ENCODE measurements around the gene SLC38A3. TPM values are rescaled to one million over a fixed set of nuclear protein-coding genes. Genes with fewer than 3 reads are reported as not detected.

Gene SLC38A3
- total RNA-seq, 1 donor from 2014 or later, result not detected

- no peak for DNase-seq (ENCODE audit: low spot score in 2 of 2)
- Histone ChIP-seq H3K36me3 (peaks cover 5 to 10% of the 10 kb centered on the region in 2 donors), H3K9me3 (no peaks in the 10 kb centered on the region), H3K4me3 (peak overlapping the region; percentile 96 to 97), H3K27ac (peak overlapping the region; percentile 92 to 95), H3K27me3 (no peaks in the 10 kb centered on the region), H3K4me1 (peaks cover 27 to 30% of the 10 kb centered on the region in 2 donors)
- intact Hi-C loops (cut with DNase I), result no loop called here
- TF ChIP-seq CTCF (IDR thresholded peaks at IDR 0.05), result no peak
Measured at GRCh38 chr3:50236484-50237132, 31.5 kb downstream of the SLC38A3 start.

DNA sequence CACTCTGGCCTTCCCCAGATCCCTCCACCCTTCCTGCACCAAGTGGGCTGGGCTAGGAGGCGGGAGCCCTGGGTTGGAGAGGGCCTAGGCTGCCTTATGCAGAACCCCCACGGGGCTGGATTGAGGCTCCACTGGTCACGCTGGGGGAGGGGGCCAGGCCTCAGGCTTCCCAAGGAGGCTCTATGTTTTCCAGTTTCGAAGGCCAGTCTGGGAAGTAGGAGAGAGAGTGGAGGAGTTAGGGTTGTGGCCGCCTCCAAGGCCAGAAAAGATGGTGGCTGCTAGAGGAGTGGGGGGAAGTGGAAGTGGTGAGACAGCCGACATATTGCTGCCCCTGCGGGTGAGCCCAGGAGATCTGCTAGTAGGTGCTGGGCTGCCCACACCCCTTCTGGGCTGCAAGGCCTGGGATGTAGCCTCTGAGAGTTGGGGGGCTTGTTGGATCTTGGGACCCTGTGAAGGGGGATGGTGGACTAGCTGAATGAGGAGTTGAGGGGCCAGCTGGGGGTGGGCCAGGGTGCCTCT lies 32.1 kb downstream of the SLC38A3 start:
- peak overlapping the region; percentile 92 to 95 for H3K27ac ChIP-seq
- DNase-seq (ENCODE audit: low spot score in 2 of 2), result no peak
- no peaks in the 10 kb centered on the region for H3K27me3 ChIP-seq
- no peaks in the 10 kb centered on the region for H3K9me3 ChIP-seq
- intact Hi-C loops (cut with DNase I), result no loop called here
- H3K4me3 ChIP-seq, result peak overlapping the region; percentile 96 to 97
- peaks cover 30 to 36% of the 10 kb centered on the region in 2 donors for H3K4me1 ChIP-seq
- peaks cover 8 to 10% of the 10 kb centered on the region in 2 donors for H3K36me3 ChIP-seq
- no peak for TF ChIP-seq CTCF (IDR thresholded peaks at IDR 0.05)

- intact Hi-C loops (cut with DNase I), result loop anchor here (1.0 to 2.0 kb wide), 2 partner anchors 8 to 27 kb away; no protein-coding TSS in a partner anchor
- DNase-seq (ENCODE audit: low spot score in 2 of 2), result peak; percentile 72 to 96
- H3K4me1 ChIP-seq, result peaks cover 33 to 44% of the 10 kb centered on the region in 2 donors
Measured at GRCh38 chr3:50237754-50238548, 32.9 kb downstream of the SLC38A3 start.

GRCh38 chr3:50238549-50239026 lies 33.5 kb downstream of the SLC38A3 start:
- peak; percentile 66 to 93 for DNase-seq (ENCODE audit: low spot score in 2 of 2)

More at GRCh38 chr3:50237754-50238548, 32.9 kb downstream of the SLC38A3 start:
- Histone ChIP-seq H3K27ac (peak overlapping the region; percentile 92 to 95), H3K4me3 (peak overlapping the region; percentile 96 to 97), H3K27me3 (no peaks in the 10 kb centered on the region), H3K9me3 (no peaks in the 10 kb centered on the region), H3K36me3 (peaks cover 9 to 10% of the 10 kb centered on the region in 2 donors)
- TF ChIP-seq CTCF (IDR thresholded peaks at IDR 0.05), result no peak

More at GRCh38 chr3:50238549-50239026, 33.5 kb downstream of the SLC38A3 start:
- Histone ChIP-seq H3K27ac (peak overlapping the region; percentile 92 to 95), H3K27me3 (no peaks in the 10 kb centered on the region), H3K4me1 (peaks cover 36 to 48% of the 10 kb centered on the region in 2 donors), H3K36me3 (peaks cover 9 to 10% of the 10 kb centered on the region in 2 donors), H3K9me3 (no peaks in the 10 kb centered on the region), H3K4me3 (peak overlapping the region; percentile 96 to 97)
- intact Hi-C loops (cut with DNase I), result loop anchor here (1.0 to 2.0 kb wide), 2 partner anchors 8 to 26 kb away; no protein-coding TSS in a partner anchor
- no peak for TF ChIP-seq CTCF (IDR thresholded peaks at IDR 0.05)

All from ascending aorta (tissue), 2 donors.